ENCODE measurements around the gene PLEKHA7. TPM values are rescaled to one million over a fixed set of nuclear protein-coding genes. Genes with fewer than 3 reads are reported as not detected.

PLEKHA7 gene
- total RNA-seq, 2 donors from 2014 or later = 10.8 to 17.6 TPM

GRCh38 chr11:16784666-16785065 lies 229.5 kb downstream of the PLEKHA7 start:
- Histone ChIP-seq H3K27ac (no peak overlapping the region), H3K4me1 (ENCODE audit: control insufficient read depth in 1 of 2, low read depth in 2 of 2) (peaks cover 4 to 9% of the 10 kb centered on the region in 2 donors), H3K36me3 (no peaks in the 10 kb centered on the region), H3K4me3 (no peak overlapping the region), H3K9me3 (no peaks in the 10 kb centered on the region), H3K27me3 (replicated peaks; ENCODE audit: insufficient read depth) (no peaks in the 10 kb centered on the region)
- no peak for ATAC-seq (ENCODE audit: insufficient number of reproducible peaks, low FRiP score, low read depth)
- no peak for DNase-seq (ENCODE audit: low spot score)
- TF ChIP-seq CTCF (IDR thresholded peaks at IDR 0.05) = no peak

GRCh38 chr11:16784097-16784496 lies 230.1 kb downstream of the PLEKHA7 start:
- Histone ChIP-seq H3K9me3 (no peaks in the 10 kb centered on the region), H3K36me3 (no peaks in the 10 kb centered on the region), H3K27me3 (replicated peaks; ENCODE audit: insufficient read depth) (no peaks in the 10 kb centered on the region), H3K4me1 (ENCODE audit: control insufficient read depth in 1 of 2, low read depth in 2 of 2) (peaks cover 4 to 9% of the 10 kb centered on the region in 2 donors), H3K4me3 (no peak overlapping the region), H3K27ac (no peak overlapping the region)
- DNase-seq (ENCODE audit: low spot score) = no peak
- TF ChIP-seq CTCF (IDR thresholded peaks at IDR 0.05) = no peak
- ATAC-seq (ENCODE audit: insufficient number of reproducible peaks, low FRiP score, low read depth) = no peak

GRCh38 chr11:16783321-16783801 lies 230.9 kb downstream of the PLEKHA7 start:
- DNase-seq (ENCODE audit: low spot score) (no peak), ATAC-seq (ENCODE audit: insufficient number of reproducible peaks, low FRiP score, low read depth) (no peak)
- H3K9me3 ChIP-seq = no peaks in the 10 kb centered on the region
- no peak overlapping the region for H3K4me3 ChIP-seq
- no peaks in the 10 kb centered on the region for H3K36me3 ChIP-seq
- H3K27me3 ChIP-seq (replicated peaks; ENCODE audit: insufficient read depth) = no peaks in the 10 kb centered on the region
- no peak for TF ChIP-seq CTCF (IDR thresholded peaks at IDR 0.05)
- no peak overlapping the region for H3K27ac ChIP-seq
- H3K4me1 ChIP-seq (ENCODE audit: control insufficient read depth in 1 of 2, low read depth in 2 of 2) = peaks cover 0 to 6% of the 10 kb centered on the region in 2 donors

- Histone ChIP-seq H3K4me3 (no peak overlapping the region), H3K9me3 (no peaks in the 10 kb centered on the region), H3K27ac (no peak overlapping the region), H3K36me3 (no peaks in the 10 kb centered on the region), H3K27me3 (replicated peaks; ENCODE audit: insufficient read depth) (no peaks in the 10 kb centered on the region), H3K4me1 (ENCODE audit: control insufficient read depth in 1 of 2, low read depth in 2 of 2) (no peaks in the 10 kb centered on the region)
- ATAC-seq (ENCODE audit: insufficient number of reproducible peaks, low FRiP score, low read depth) (no peak), DNase-seq (ENCODE audit: low spot score) (no peak)
- TF ChIP-seq CTCF (IDR thresholded peaks at IDR 0.05) = no peak
Observed at GRCh38 chr11:16781936-16782919, 232.0 kb downstream of the PLEKHA7 start.

GRCh38 chr11:16780698-16781550 lies 233.3 kb downstream of the PLEKHA7 start:
- H3K27ac ChIP-seq = no peak overlapping the region
- H3K27me3 ChIP-seq (replicated peaks; ENCODE audit: insufficient read depth) = no peaks in the 10 kb centered on the region
- DNase-seq (ENCODE audit: low spot score) (no peak), ATAC-seq (ENCODE audit: insufficient number of reproducible peaks, low FRiP score, low read depth) (no peak)
- H3K4me1 ChIP-seq (ENCODE audit: control insufficient read depth in 1 of 2, low read depth in 2 of 2) = no peaks in the 10 kb centered on the region
- H3K4me3 ChIP-seq = no peak overlapping the region
- H3K9me3 ChIP-seq = no peaks in the 10 kb centered on the region
- TF ChIP-seq CTCF (IDR thresholded peaks at IDR 0.05) = no peak
- no peaks in the 10 kb centered on the region for H3K36me3 ChIP-seq
